GM12891 (cell line): ENCODE results near the gene CYB5R2.

Source experiments
- PAX5 ChIP-seq: IDR thresholded peaks from 2 replicates; pipeline ENCODE4 v1.6.1; 2011; ENCODE audit warnings: low read length, moderate library complexity, mild to moderate bottlenecking; ENCODE audit not compliant: insufficient read depth, severe bottlenecking
- POLR2A ChIP-seq: IDR thresholded peaks from 2 replicates; pipeline ENCODE4 v1.6.1; 2011; ENCODE audit warnings: low read depth, low read length, control low read depth
- POLR2AphosphoS5 ChIP-seq: IDR thresholded peaks from 2 replicates; pipeline ENCODE4 v1.6.1; 2011; ENCODE audit warnings: low read depth, low read length, control low read depth
- SPI1 ChIP-seq: IDR thresholded peaks from 2 replicates; pipeline ENCODE4 v1.6.1; 2011; ENCODE audit warnings: low read depth, low read length, control low read depth
- TAF1 ChIP-seq: IDR thresholded peaks from 2 replicates; pipeline ENCODE4 v1.6.1; 2011; ENCODE audit warnings: low read depth, low read length, control low read depth

DNA sequence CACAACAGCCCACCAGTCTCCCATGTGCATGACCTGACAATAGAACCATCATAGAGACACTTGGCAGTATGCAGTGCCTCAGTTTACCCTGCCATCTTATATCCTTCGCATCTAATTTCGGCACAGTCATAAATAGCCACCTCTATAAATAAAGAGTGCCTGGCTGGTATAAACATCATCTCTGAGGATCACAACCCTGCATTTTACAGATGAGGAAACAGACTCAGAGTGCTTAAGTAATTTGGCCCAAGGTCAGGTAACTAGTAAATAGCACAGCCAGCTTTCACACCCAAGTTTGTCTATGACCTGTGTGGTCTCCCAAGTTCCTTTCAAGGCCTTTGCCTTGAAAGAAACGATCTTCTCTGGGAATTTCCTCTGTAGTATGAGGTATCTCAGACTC is 44.6 kb downstream of the CYB5R2 start:
- TF ChIP-seq POLR2A (no peak), POLR2AphosphoS5 (no peak), PAX5 (no peak), TAF1 (no peak), SPI1 (no peak)
